GM23338 (cell line): ENCODE measurements around the gene FARP1. TPM values are rescaled to one million over a fixed set of nuclear protein-coding genes. Genes with fewer than 3 reads are reported as not detected.

Source experiments
- ATAC-seq: fragments of 200-7000 bp; cut with Tn5 transposase; 3 replicates; pipeline ENCODE4 v1.9.1; 2020
- DNase-seq: peaks from one replicate; pipeline ENCODE4 v3.0.0-alpha.2; 2015; ENCODE audit warnings: low spot score
- H2AFZ ChIP-seq: fragments of 200-600 bp; sonication (generic); 2 replicates; pipeline ENCODE4 v1.8.0; 2016; ENCODE audit warnings: antibody characterized with exemption, mild to moderate bottlenecking, moderate library complexity
- H3F3A ChIP-seq: fragments of 200-600 bp; sonication (generic); replicated peaks from 2 replicates; pipeline ENCODE4 v1.8.0; 2017; ENCODE audit warnings: antibody characterized with exemption, mixed run types, low read depth
- H3K27ac ChIP-seq: fragments of 200-600 bp; sonication (generic); 2 replicates; pipeline ENCODE4 v1.6.1; 2016; ENCODE audit warnings: low read depth
- H3K27me3 ChIP-seq: fragments of 200-600 bp; sonication (generic); 2 replicates; pipeline ENCODE4 v1.8.0; 2016; ENCODE audit warnings: mild to moderate bottlenecking, mixed run types, moderate library complexity; ENCODE audit not compliant: insufficient read depth
- H3K36me3 ChIP-seq: fragments of 200-600 bp; sonication (generic); 2 replicates; pipeline ENCODE4 v1.8.0; 2016; ENCODE audit warnings: mild to moderate bottlenecking; ENCODE audit not compliant: insufficient read depth
- H3K4me1 ChIP-seq: fragments of 200-600 bp; sonication (generic); 2 replicates; pipeline ENCODE4 v1.8.0; 2016; ENCODE audit warnings: mild to moderate bottlenecking, moderate library complexity; ENCODE audit not compliant: insufficient read depth
- H3K4me2 ChIP-seq: fragments of 200-600 bp; sonication (generic); 2 replicates; pipeline ENCODE4 v1.7.1; 2017; ENCODE audit warnings: mixed run types
- H3K4me3 ChIP-seq: fragments of 200-600 bp; sonication (generic); 2 replicates; pipeline ENCODE4 v1.6.1; 2016; ENCODE audit warnings: mixed run types
- H3K79me2 ChIP-seq: fragments of 200-600 bp; sonication (generic); replicated peaks from 2 replicates; pipeline ENCODE4 v1.8.0; 2017; ENCODE audit warnings: mild to moderate bottlenecking; ENCODE audit not compliant: insufficient read depth
- H3K9me2 ChIP-seq: fragments of 200-600 bp; sonication (generic); 2 replicates; pipeline ENCODE4 v1.8.0; 2017; ENCODE audit not compliant: insufficient read depth
- H4K20me1 ChIP-seq: fragments of 200-600 bp; sonication (generic); replicated peaks from 2 replicates; pipeline ENCODE4 v1.8.0; 2017; ENCODE audit warnings: mild to moderate bottlenecking; ENCODE audit not compliant: insufficient read depth
- H3K27ac Mint-ChIP-seq: 2 replicates; pipeline ENCODE4 v1.8.0; 2020; ENCODE audit warnings: inconsistent platforms, mild to moderate bottlenecking, moderate library complexity, mixed read lengths
- H3K27me3 Mint-ChIP-seq: 3 replicates; pipeline ENCODE4 v1.8.0; 2022; ENCODE audit warnings: low read depth, mild to moderate bottlenecking, moderate library complexity, mixed read lengths, inconsistent platforms; ENCODE audit not compliant: insufficient read depth, poor library complexity
- H3K36me3 Mint-ChIP-seq: 3 replicates; pipeline ENCODE4 v1.8.0; 2021; ENCODE audit warnings: low read depth, mild to moderate bottlenecking, inconsistent platforms, moderate library complexity, mixed read lengths
- H3K4me1 Mint-ChIP-seq: 3 replicates; pipeline ENCODE4 v1.8.0; 2020; ENCODE audit warnings: mild to moderate bottlenecking, inconsistent platforms, mixed read lengths
- H3K4me3 Mint-ChIP-seq: 3 replicates; pipeline ENCODE4 v1.8.0; 2021; ENCODE audit warnings: moderate library complexity, mild to moderate bottlenecking, inconsistent platforms, mixed read lengths
- H3K9me3 Mint-ChIP-seq: 3 replicates; pipeline ENCODE4 v1.8.0; 2020; ENCODE audit warnings: moderate library complexity, mild to moderate bottlenecking, inconsistent platforms, mixed read lengths
- CREB1 ChIP-seq: fragments of 250-450 bp; sonication (Bioruptor Pico); IDR thresholded peaks from 2 replicates; pipeline ENCODE4 v1.5.0; 2020; ENCODE audit warnings: low read depth, mild to moderate bottlenecking, moderate library complexity
- ETS1 ChIP-seq: IDR thresholded peaks from 2 replicates; pipeline ENCODE4 v1.6.1; 2016; ENCODE audit warnings: antibody characterized with exemption
- EZH2phosphoT487 ChIP-seq: fragments of 200-600 bp; sonication (generic); IDR thresholded peaks from one replicate; pipeline ENCODE4 v1.8.1; 2018; ENCODE audit warnings: antibody characterized with exemption; ENCODE audit not compliant: unreplicated experiment
- NANOG ChIP-seq: IDR thresholded peaks from 2 replicates; pipeline ENCODE4 v1.6.1; 2016; ENCODE audit warnings: antibody characterized with exemption, borderline replicate concordance
- POLR2AphosphoS5 ChIP-seq: IDR thresholded peaks from 2 replicates; pipeline ENCODE4 v1.6.1; 2016; ENCODE audit warnings: antibody characterized with exemption, low read depth
- STAT1 ChIP-seq: IDR thresholded peaks from one replicate; pipeline ENCODE4 v1.6.1; 2016; ENCODE audit warnings: antibody characterized with exemption; ENCODE audit not compliant: unreplicated experiment
- ZNF114 ChIP-seq: fragments of 250-450 bp; sonication (Bioruptor Pico); IDR thresholded peaks from 2 replicates; pipeline ENCODE4 v1.5.0; 2020; ENCODE audit warnings: mild to moderate bottlenecking, moderate library complexity
- ZNF462 ChIP-seq: fragments of 250-450 bp; sonication (Bioruptor Pico); IDR thresholded peaks from 2 replicates; pipeline ENCODE4 v1.5.0; 2020; ENCODE audit warnings: mild to moderate bottlenecking, moderate library complexity
- polyA plus RNA-seq: library from polyadenylated mRNA; unstranded; fragments of >200 nt; fragmentation: Nextera tagmentation; extraction: Ambion mirVana; gene quantifications from 2 replicates; pipeline ENCODE4 v1.2.1, GENCODE V29; 2016
- total RNA-seq: library from RNA; depleted of rRNA; stranded (reverse); fragments of >200 nt; shearing (Covaris generic); gene quantifications from 2 replicates; pipeline ENCODE4 v1.2.3, GENCODE V29; 2014

Gene FARP1
- total and polyA plus RNA-seq, 2 experiments from 2014 or later, result 53.6 to 82.5 TPM

GRCh38 chr13:98364647-98365046 lies 221.8 kb downstream of the FARP1 start (continued):
- TF ChIP-seq ZNF462, result no peak
- TF ChIP-seq NANOG, result no peak
- no peak for TF ChIP-seq POLR2AphosphoS5
- no peak for TF ChIP-seq CREB1 (CRISPR knock-in tag)
- TF ChIP-seq EZH2phosphoT487, result no peak

GRCh38 chr13:98365302-98365701 lies 222.4 kb downstream of the FARP1 start:
- Histone ChIP-seq H3K79me2 (peaks cover 11% of the 10 kb centered on the region), H3K4me2 (no peak overlapping the region), H3K27me3 (no peaks in the 10 kb centered on the region), H3K4me3 (no peak overlapping the region), H3K27ac (no peak overlapping the region), H3K36me3 (no peaks in the 10 kb centered on the region), H2AFZ (no peak overlapping the region), H3K9me2 (no peaks in the 10 kb centered on the region), H4K20me1 (no peaks in the 10 kb centered on the region; the same call in 1 of the 2 replicates), H3K4me1 (peaks cover 1% of the 10 kb centered on the region), H3F3A (no peaks in the 10 kb centered on the region)
- no peak overlapping the region for H3K27ac Mint-ChIP-seq
- ATAC-seq (no peak), DNase-seq (no peak)
- H3K4me1 Mint-ChIP-seq, result peaks cover 21% of the 10 kb centered on the region
- peaks cover 17% of the 10 kb centered on the region for H3K36me3 Mint-ChIP-seq
- peaks cover 4% of the 10 kb centered on the region for H3K27me3 Mint-ChIP-seq
- no peak overlapping the region for H3K4me3 Mint-ChIP-seq
- no peaks in the 10 kb centered on the region for H3K9me3 Mint-ChIP-seq
- TF ChIP-seq CREB1 (CRISPR knock-in tag), result no peak
- no peak for TF ChIP-seq ZNF114
- TF ChIP-seq STAT1, result no peak
- TF ChIP-seq NANOG, result no peak
- TF ChIP-seq ETS1, result no peak
- no peak for TF ChIP-seq ZNF462
